Measurements from ENCODE around the gene TRIM37.
A peak's percentile ranks its signal among the peaks of the same experiment; 100 is the strongest.

The TRIM37 gene

DNA sequence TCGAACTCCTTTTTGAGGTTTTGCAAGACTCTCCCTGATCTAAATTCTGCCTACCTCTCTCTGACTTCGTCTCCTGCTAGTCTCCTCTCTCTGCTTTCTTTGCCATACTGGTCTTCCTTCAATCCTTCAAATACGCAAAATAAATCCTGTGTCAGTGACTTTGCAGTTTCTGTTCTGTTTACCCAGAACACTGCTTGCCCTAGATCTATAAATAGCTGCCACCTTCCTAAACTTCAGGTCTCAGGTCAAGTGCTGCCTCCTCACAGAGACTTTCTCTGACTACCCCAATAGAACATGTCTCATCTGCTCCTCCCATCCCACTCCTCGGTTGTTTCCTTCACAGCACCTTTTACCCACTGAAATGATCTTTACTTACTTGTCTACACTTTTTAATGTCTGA is 78.9 kb downstream of the TRIM37 start:
- no peak for DNase-seq

DNA sequence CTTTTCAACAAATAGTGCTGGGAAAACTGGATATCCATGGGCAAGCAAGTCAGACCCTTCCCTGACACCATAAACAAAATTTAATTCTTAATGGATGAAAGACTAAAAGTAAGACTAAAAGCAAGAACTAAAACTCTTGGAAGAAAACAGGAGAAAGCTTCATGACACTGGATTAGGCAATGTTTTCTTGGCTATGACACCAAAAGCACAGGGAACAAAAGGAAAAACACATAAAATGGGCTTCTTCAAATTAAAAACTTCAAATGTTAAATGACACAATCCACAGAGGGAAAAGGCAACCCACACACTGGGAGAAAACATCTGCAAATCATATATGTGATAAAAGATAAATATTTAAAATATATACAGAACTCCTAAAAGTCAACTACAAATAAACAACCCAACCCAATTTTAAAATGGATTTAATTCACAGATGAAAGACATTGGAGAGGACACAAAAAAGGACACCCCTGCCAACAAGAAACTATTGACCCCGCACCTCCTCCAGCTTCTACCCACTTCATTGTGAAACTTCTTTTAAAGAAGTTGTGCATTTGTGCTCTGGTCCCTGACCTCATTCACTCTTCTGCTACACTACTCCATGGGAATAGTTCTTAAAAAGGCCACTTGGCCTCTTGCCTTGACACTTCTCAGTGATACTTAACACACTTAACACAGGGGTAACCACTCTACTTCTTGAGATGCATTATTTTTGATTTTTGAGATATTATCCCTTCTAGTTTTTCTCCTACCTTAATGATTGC is 80.3 kb downstream of the TRIM37 start:
- DNase-seq, result no peak

- no peak for DNase-seq
Measured at GRCh38 chr17:59024916-59025315, 81.8 kb downstream of the TRIM37 start.

DNA sequence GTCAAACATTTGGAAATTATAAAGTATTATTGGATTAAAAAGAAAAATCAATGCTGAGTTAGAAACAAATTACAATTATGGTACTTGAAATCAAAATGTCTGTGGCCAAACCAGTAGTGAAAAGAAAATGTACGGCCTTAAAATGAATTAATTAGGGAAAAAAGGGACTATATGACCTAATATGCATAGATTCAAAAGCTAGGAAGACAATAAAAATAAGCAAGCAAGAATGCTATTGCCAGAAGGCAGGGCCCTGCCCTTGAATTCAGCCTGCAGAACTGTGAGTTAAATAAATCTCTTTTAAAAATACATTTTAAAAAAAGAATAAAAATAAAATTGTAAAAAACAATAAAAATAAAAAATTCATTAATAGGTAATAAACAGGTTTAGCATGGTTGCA is 88.7 kb downstream of the TRIM37 start:
- no peak for DNase-seq

GRCh38 chr17:59011975-59012374 is 94.7 kb downstream of the TRIM37 start:
- no peak for DNase-seq

- no peak for DNase-seq
Measured at GRCh38 chr17:59010026-59010425, 96.7 kb downstream of the TRIM37 start.

DNA sequence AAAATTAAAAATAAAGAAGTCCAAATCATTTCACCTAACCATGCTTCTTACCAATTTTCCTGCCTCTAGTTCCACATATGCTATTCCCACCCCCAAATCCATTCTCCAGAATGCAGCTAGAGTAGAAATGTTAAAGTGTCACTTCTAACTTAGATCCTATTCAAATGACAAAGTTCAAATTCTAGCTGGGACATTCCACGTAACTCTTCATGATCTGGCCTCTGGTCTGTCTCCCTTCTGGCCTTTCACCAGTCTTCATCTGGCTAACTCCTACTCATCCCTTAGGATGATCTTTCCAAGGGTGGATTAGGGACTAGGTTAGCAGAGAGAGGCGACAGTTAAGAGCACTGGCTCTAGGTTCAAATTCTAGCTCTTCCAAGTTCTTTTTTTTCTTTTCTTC is 97.9 kb downstream of the TRIM37 start:
- DNase-seq, result no peak

DNA sequence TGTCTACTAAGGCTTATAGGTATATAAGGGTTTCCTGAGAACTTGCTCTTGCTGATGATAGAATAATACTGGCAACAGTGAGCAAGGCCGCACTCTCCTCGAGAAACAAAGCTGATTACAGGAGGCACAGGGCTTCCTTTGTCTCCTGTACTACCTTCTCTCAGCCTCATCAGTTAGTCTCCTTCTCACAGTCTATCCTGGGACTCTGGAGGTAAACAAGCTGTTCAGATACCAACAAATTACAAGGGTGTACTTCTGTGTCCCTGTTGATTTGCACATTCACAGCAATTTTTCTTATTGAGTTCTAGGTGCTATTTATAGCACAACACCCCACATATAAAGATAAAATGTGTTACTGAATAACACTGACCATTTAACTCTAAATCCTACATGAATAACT is 98.7 kb downstream of the TRIM37 start:
- no peak for DNase-seq

DNA sequence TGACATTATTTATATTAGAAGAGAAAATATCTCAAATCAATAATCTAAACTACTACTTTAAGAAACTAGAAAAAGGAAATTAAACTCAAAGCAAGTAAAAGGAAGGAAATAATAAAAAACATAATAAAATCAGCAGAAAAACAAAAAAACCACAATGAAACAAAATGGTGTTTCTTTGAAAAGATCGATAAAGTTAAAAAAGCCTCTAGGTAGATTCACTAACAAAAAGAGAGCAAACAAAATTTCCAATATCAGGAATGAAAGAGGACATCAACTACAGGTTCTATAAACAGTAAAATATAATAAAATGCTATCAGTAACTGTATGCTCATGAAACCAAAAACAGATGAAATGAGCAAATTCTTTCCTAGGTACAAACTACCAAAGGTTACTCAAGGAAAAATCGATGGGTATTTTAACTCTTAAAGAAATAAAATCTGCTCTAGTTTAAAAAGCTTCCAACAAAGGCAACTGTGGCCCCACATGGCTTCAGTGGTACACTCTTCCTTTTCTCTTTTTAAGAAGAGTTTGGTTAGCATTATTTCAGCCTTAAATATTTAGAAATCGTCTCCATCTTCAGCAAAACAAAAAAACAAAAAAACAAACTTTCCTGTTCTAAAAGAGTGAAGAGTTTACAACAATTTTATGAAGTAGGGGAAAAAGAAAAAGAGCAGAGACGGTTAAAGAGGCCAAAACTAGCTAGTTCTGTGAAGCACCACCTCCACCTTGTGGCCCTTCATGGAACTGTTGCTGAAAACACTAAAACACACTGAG is 102.2 kb downstream of the TRIM37 start:
- DNase-seq, result peak; percentile 43

GRCh38 chr17:59003860-59004259 is 102.8 kb downstream of the TRIM37 start:
- DNase-seq, result no peak

DNA sequence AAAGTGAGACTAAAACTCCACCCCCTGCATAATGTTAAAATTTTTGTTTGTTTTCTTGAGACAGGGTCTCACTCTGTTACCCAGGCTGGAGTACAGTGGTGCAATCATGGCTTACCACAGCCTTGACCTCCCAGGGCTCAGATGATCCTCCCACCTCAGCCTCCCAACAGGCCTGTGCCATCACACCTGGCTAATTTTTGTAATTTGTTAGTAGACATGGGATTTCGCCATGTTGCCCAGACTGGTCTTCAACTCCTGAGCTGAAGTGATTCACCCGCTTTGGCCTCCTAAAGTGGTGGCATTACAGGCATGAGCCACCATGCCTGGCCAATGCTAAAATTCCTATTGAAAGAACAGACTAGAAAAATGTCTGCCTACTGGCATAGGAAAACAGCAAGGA is 103.8 kb downstream of the TRIM37 start:
- no peak for DNase-seq

GRCh38 chr17:59002126-59002525 is 104.6 kb downstream of the TRIM37 start:
- no peak for DNase-seq

DNA sequence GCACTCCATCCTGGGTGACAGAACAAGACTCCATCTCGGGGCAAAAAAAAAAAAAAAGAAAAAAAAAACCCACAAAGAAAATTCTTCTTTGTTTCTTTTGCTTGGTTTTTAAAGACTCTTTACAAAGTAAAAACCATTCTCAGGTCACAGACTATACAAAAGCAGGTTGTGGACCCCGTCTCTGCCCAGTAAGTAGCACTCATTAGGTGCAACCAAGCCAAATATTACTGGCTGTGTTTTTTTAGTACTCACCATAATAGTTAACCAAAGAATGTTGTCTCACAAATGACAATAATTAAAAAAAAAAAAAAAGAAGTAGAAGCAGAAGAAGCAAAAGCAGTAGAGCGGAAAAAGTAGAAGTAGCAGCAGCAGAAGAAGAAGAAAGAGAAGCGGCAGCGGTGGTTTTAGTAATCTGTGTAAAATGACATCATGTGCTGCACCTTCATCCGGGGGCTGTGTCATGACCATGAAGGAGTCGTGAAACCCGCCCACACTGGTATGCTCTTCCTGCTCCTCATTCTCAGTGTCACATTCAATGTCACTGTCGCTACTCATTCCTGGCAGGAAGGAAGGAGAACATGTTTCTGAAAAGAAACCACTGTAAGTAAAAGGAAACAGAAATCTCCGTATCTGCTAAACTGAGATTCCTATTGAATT is 105.4 kb downstream of the TRIM37 start:
- peak; percentile 39 for DNase-seq

- DNase-seq, result no peak
Measured at GRCh38 chr17:59000022-59000421, 106.7 kb downstream of the TRIM37 start.

DNA sequence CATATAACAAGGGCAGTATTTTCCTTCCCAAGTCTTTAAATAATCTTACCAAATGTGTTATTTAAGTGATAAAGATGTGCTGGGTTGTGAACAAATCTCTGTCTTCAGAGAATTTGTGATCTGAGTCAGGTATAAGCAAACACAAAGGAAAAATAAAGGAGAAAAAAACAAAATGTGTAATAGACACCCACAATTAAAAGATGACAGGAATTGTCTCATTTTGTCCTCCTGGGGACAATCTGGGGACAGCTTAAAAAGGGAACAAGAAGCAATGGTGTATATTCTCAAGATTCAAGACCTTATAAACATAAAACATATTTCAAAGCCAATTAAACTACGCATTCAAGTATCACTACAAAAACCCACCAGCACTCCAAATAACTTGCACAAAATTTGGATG is 107.2 kb downstream of the TRIM37 start:
- DNase-seq, result no peak

DNA sequence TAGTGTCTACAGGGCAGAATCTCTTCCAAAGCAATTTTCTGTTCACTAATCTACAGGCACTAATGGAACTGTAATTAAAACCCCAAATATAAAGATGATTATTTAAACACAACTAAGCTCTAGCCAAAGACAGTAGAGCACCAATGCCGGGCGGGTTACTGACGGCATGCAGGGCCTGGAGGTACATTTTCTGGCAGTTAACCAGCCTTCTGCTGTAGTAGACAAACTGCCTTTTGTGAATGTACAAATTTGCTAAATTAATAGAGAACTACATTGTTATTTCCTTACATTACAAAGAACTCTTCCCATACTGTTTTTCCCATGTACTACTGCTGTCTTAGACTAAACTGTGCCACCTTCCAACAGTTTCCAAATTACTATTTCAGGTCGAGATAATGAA is 107.8 kb downstream of the TRIM37 start:
- no peak for DNase-seq

DNA sequence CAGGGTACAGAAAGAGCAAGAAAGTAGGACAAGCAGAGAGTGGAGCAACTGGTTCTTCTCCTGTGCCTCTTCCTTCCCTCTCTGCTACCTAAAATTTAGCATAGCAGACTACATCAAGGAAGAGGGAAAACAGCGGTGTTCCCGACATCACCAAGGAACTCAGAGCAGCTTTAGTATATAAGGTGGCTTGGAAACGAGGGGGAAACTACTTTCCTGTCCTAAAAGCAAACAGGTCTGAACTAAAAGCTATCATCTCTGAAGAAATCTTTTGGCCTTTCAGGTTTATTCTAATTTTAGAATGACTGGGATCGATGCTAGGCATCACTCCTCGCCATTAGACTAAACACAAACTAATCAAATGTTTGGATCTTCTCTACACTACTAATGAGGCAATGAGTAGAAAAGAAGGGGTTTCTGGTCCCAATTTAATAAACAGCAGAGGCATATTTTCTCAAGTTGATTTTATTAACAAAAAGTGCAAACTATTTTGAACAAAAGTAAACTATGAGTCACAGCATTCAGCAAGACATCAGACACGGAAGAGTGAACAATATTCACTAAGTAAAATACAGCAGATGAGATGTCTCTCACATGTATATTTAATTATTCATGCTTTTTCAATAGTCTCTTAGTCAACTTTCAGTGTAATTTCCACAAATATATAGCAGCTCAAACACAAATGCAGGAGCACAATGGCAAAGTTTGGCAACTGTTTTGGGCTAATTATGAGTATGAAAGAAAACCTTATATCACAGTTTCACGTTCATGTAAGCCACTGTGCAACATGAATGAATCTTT is 108.7 kb downstream of the TRIM37 start:
- DNase-seq, result no peak

DNA sequence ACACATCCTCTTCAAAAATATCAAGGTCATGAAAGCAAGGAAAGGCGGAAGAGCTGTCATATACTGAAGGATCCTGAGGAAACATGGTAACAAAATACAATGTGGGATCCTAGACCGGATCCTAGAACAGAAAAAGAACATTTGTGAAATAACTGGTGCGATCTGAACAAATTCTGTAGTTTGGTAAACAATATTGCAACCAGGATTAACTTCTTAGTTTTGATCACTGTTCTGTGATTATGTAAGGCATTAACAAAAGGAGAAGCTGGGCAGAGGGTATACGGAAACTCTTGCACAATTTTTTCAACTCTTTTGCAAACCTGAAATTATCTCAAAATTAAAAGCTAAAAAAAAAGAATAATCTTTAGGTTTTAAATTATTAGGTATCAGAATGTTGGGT is 109.7 kb downstream of the TRIM37 start:
- no peak for DNase-seq

GRCh38 chr17:58995247-58995940 is 111.3 kb downstream of the TRIM37 start:
- DNase-seq, result no peak

DNA sequence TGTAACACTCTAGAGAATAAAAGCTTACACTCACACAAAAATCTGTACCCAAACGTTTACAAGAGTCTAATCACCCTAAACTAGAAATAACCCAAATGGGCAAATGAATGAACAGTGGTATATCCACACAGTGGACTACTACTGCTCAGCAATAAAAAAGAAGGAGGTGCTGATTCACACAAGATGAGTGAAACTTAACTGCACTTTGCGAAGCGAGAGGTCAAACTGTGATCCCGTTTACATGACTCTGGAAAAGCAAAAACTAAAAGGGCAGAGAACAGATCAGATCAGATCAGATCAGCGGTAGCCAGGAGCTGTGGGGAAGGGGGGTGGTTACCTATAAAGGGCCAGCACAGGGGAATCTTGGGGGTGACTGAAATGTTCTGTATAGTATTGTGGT is 113.4 kb downstream of the TRIM37 start:
- DNase-seq, result no peak

GRCh38 chr17:58991718-58992331 is 114.9 kb downstream of the TRIM37 start:
- no peak for DNase-seq

DNA sequence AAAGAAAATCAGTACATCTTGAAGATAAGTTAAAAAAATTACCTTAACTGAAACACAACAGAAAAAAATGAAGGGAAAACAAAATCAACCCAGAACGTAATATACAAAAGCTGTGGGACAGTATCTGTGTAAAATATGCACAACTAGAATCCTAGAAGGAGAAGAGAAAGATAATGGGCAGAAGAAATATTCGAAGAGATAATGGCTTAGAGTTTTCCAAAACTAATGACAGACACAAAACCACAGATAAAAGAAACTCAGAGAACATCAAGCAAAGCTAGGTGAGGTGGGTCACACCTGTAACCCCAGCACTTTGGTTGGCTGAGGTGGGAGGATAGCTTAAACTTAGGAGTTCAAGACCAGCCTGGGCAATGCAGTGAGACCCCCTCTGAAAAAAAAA is 117.1 kb downstream of the TRIM37 start:
- DNase-seq, result no peak

All from activated effector memory CD4-positive, alpha-beta T cell treated with Interleukin-2 at 50 U/mL for 16 hours (primary cell).